ENCODE data around the gene ABLIM3. TPM values are rescaled to one million over a fixed set of nuclear protein-coding genes. Genes with fewer than 3 reads are reported as not detected.

The ABLIM3 gene
- total RNA-seq, 1 experiment from 2014 or later: not detected

GRCh38 chr5:149294872-149295829, 153.9 kb downstream of the ABLIM3 start:
- H3K4me3 ChIP-seq (ENCODE audit: low read depth, low read length): no peak overlapping the region
- CTCF ChIA-PET: interaction anchor here (0.6 kb wide), 1 partner anchor 60 kb away, joined by 6 read pairs; no protein-coding TSS in a partner anchor
- no peaks in the 10 kb centered on the region for H3K4me1 ChIP-seq
- H3K4me1 Mint-ChIP-seq (ENCODE audit: low read depth, unreplicated experiment): no peaks in the 10 kb centered on the region
- POLR2A ChIA-PET: no interaction called here
- H3K9me3 Mint-ChIP-seq (ENCODE audit: unreplicated experiment): no peaks in the 10 kb centered on the region
- H3K27me3 ChIP-seq (replicated peaks; ENCODE audit: control insufficient read depth, insufficient read depth, low read length): peaks cover 2% of the 10 kb centered on the region
- H3K27me3 Mint-ChIP-seq (ENCODE audit: insufficient read depth, unreplicated experiment): peaks cover 16% of the 10 kb centered on the region
- no peak overlapping the region for H3K27ac Mint-ChIP-seq (ENCODE audit: unreplicated experiment)
- H3K36me3 ChIP-seq (ENCODE audit: control insufficient read depth, insufficient read depth, low read length): no peaks in the 10 kb centered on the region
- BruUV-seq (replicated peaks): no TSS peak
- no peaks in the 10 kb centered on the region for H3K9me3 ChIP-seq
- no peak overlapping the region for H3K4me3 Mint-ChIP-seq (ENCODE audit: unreplicated experiment)
- DNase-seq: no peak
- no peaks in the 10 kb centered on the region for H3K36me3 Mint-ChIP-seq (ENCODE audit: insufficient read depth, unreplicated experiment)
- intact Hi-C loops (cut with micrococcal nuclease; ENCODE audit: unreplicated experiment): no loop called here
- no peak for TF ChIP-seq CTCF (IDR thresholded peaks at IDR 0.05; ENCODE audit: insufficient read depth in 1 of 2, low read depth in 1 of 2, low read length in 1 of 2, severe bottlenecking in 1 of 2, unreplicated experiment in 1 of 2)

GRCh38 chr5:149297340-149298025, 156.2 kb downstream of the ABLIM3 start:
- POLR2A ChIA-PET: no interaction called here
- TF ChIP-seq CTCF (IDR thresholded peaks at IDR 0.05; ENCODE audit: insufficient read depth in 1 of 2, low read depth in 1 of 2, low read length in 1 of 2, severe bottlenecking in 1 of 2, unreplicated experiment in 1 of 2): no peak
- Histone ChIP-seq H3K27me3 (replicated peaks; ENCODE audit: control insufficient read depth, insufficient read depth, low read length) (peaks cover 2% of the 10 kb centered on the region), H3K36me3 (ENCODE audit: control insufficient read depth, insufficient read depth, low read length) (no peaks in the 10 kb centered on the region), H3K9me3 (no peaks in the 10 kb centered on the region), H3K4me1 (no peaks in the 10 kb centered on the region), H3K4me3 (ENCODE audit: low read depth, low read length) (no peak overlapping the region)
- Mint-ChIP-seq H3K4me3 (ENCODE audit: unreplicated experiment) (no peak overlapping the region), H3K4me1 (ENCODE audit: low read depth, unreplicated experiment) (no peaks in the 10 kb centered on the region), H3K27me3 (ENCODE audit: insufficient read depth, unreplicated experiment) (peaks cover 10% of the 10 kb centered on the region), H3K9me3 (ENCODE audit: unreplicated experiment) (no peaks in the 10 kb centered on the region), H3K27ac (ENCODE audit: unreplicated experiment) (no peak overlapping the region), H3K36me3 (ENCODE audit: insufficient read depth, unreplicated experiment) (no peaks in the 10 kb centered on the region)
- DNase-seq: no peak
- intact Hi-C loops (cut with micrococcal nuclease; ENCODE audit: unreplicated experiment): no loop called here
- no TSS peak for BruUV-seq (replicated peaks)
- CTCF ChIA-PET: no interaction called here

- H3K9me3 Mint-ChIP-seq (ENCODE audit: unreplicated experiment): no peaks in the 10 kb centered on the region
- no peak overlapping the region for H3K27ac Mint-ChIP-seq (ENCODE audit: unreplicated experiment)
- no peak overlapping the region for H3K4me3 Mint-ChIP-seq (ENCODE audit: unreplicated experiment)
- H3K4me1 Mint-ChIP-seq (ENCODE audit: low read depth, unreplicated experiment): no peaks in the 10 kb centered on the region
- peaks cover 9% of the 10 kb centered on the region for H3K27me3 Mint-ChIP-seq (ENCODE audit: insufficient read depth, unreplicated experiment)
- DNase-seq: no peak
- no peak for TF ChIP-seq CTCF (IDR thresholded peaks at IDR 0.05; ENCODE audit: insufficient read depth in 1 of 2, low read depth in 1 of 2, low read length in 1 of 2, severe bottlenecking in 1 of 2, unreplicated experiment in 1 of 2)
- POLR2A ChIA-PET: no interaction called here
- intact Hi-C loops (cut with micrococcal nuclease; ENCODE audit: unreplicated experiment): no loop called here
- Histone ChIP-seq H3K36me3 (ENCODE audit: control insufficient read depth, insufficient read depth, low read length) (no peaks in the 10 kb centered on the region), H3K9me3 (no peaks in the 10 kb centered on the region), H3K4me1 (no peaks in the 10 kb centered on the region), H3K27me3 (replicated peaks; ENCODE audit: control insufficient read depth, insufficient read depth, low read length) (no peaks in the 10 kb centered on the region; the same call in 1 of the 2 replicates), H3K4me3 (ENCODE audit: low read depth, low read length) (no peak overlapping the region)
- CTCF ChIA-PET: no interaction called here
- no peaks in the 10 kb centered on the region for H3K36me3 Mint-ChIP-seq (ENCODE audit: insufficient read depth, unreplicated experiment)
- BruUV-seq (replicated peaks): no TSS peak
Measured at GRCh38 chr5:149298163-149298562, 156.9 kb downstream of the ABLIM3 start.

All from Caco-2 (cell line).